HG03565 (cell line): ENCODE results near the gene GNA14.

Source experiments
- ATAC-seq: cut with Tn5 transposase; IDR thresholded peaks from one replicate; pipeline ENCODE4 v1.9.1; 2021; ENCODE audit warnings: mild to moderate bottlenecking, moderate library complexity; ENCODE audit not compliant: unreplicated experiment

The GNA14 gene

DNA sequence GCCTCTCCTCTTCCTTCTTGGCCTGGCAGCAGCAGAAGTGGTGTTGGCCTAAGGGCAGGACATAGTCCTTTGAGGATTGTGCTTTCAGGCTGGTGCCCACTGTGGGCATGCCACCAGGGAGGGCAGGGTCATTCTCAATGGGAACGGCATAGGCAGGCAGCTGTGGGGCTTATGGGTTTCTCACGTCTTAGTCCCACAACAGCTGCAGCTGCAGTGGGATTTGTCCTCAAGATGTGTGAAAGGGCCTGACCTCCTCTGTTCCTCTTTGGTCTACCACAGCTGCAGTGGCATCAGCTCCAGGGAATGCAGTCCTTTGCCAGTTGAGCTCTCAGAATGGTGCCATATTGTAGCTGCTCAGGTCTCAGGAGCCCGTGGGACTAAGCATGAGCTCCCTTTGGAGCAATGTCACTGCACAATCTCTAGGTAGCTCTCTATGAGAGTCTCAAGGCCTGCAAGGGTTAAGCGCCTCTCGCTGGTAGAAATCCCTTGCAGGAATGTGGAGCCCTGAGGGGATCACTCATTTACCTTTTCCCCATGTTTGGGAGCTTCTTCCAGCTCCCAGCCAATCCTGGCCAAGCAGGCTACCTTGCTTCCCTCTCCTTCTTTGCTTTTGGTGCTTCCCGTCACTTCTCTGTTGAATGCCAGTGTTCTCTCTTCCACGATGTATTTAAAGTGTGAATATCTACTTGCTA lies 104.8 kb downstream of the GNA14 start:
- ATAC-seq: no peak

GRCh38 chr9:77541600-77541999 lies 106.5 kb downstream of the GNA14 start:
- ATAC-seq: no peak

GRCh38 chr9:77541055-77541454 lies 107.1 kb downstream of the GNA14 start:
- ATAC-seq: no peak

DNA sequence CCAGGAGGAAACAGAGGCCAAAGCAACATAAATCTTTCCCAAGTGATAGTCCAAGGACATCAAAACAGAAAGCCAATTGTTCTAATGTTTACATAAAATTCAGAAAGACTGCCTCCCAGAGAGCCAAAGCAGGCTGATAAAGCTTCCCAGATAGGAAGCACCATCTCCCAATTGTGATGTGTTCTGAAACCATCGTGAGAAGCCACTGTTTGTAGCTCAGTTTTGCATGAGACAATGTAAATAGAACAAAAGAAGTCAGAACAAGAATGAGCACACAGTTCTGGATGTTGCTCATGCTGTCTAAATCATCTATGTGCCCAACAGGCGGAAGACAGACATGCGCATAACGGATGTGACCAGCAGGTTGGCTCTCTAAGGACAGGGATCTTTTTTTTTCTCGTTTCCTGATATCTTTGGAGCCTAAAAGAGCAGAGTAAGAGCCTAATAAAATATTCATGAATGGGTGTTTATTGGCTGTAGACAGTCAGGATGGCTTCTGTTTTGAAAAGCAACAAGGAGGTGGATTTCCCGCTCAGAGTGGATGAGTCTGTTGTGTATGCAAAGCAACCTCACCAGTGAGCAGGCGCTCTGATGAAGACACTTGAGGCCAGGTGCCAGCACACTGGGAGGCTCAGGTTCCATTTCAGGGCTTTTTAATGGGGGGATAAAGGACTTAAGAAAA lies 113.6 kb downstream of the GNA14 start:
- ATAC-seq: no peak

- ATAC-seq: no peak
Observed at GRCh38 chr9:77533671-77534070, 114.5 kb downstream of the GNA14 start.

- no peak for ATAC-seq
Observed at GRCh38 chr9:77532607-77533006, 115.5 kb downstream of the GNA14 start.

- no peak for ATAC-seq
Observed at GRCh38 chr9:77531400-77531799, 116.7 kb downstream of the GNA14 start.

DNA sequence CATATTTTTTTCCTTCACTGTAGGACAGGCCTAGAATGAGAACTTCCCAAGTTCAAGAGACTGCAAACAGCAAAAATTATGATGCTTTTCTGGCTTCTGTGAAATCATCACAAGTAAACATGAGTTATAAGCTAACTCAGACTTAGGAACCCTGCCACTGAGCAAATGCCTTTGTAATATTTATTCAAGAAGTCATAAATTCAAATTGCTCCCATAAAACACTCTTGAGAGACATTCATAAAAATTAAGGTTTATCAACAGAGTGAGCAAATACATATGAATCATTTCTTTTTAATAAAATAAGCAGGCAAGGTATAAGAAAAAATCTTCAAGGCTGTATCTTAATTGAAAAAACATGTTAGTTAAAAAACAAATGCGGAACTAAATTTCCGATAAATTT lies 124.2 kb downstream of the GNA14 start:
- ATAC-seq: no peak

DNA sequence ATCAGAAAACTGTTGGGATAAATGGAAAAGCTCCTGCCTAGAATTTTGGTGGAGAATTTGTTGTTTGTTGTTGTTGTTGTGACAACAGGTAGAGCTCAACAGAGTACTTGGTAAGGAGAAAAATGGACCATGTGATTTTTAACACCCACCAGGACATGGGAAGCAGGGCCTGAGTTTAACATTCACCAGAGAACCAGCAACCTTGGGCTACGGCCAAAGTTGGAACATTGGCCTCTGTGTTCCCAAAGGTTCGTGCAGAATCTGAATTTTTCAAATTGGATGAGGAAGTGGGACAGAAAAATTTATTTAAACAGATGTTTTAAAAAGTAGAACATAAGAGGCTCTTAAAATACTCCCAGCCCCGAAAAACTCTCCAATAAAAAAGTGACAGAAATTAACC lies 127.0 kb downstream of the GNA14 start:
- no peak for ATAC-seq

GRCh38 chr9:77518688-77519087 lies 129.4 kb downstream of the GNA14 start:
- ATAC-seq: no peak

DNA sequence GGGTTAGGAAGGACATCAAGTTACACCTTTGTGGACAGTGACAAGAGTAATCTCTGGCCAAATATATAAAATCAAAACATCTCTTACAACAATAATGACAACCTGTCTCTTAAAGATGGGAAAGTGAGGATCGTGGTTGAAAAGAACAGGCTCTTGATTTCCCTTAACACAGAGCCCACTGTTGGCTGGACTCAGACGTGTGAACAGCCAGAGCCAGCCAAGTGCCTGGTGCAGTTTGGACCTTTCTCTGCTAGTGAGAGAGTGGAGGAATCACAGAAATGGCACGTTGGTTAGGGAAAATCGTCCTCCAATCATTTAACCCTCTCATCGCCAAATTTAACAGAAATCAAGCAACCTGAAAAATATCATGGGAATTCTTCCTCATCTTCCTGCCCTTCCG lies 131.3 kb downstream of the GNA14 start:
- no peak for ATAC-seq

- ATAC-seq: no peak
Observed at GRCh38 chr9:77514886-77515711, 133.0 kb downstream of the GNA14 start.

- no peak for ATAC-seq
Observed at GRCh38 chr9:77513457-77513856, 134.7 kb downstream of the GNA14 start.

- no peak for ATAC-seq
Observed at GRCh38 chr9:77512876-77513275, 135.2 kb downstream of the GNA14 start.

DNA sequence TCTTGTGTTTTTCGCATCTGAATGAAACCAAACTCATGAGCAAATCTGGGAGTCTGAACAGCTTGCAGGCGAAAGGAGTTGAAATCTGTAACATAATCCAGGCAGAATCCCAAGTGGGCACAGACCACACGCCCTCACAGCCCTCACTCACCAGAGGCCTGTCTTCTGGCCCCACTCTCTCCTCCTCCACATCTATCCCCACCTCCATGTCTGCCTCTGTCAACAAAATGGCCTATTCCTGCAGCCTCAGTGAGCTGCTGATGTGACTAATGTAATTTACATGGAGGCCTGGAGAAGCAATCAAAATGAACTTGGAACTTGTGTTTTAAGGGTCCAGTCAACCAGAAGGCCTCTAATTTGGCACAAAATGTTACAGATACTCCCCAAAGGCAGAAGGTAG lies 136.6 kb downstream of the GNA14 start:
- no peak for ATAC-seq

GRCh38 chr9:77510666-77511065 lies 137.5 kb downstream of the GNA14 start:
- no peak for ATAC-seq

- ATAC-seq: no peak
Observed at GRCh38 chr9:77508396-77508795, 139.7 kb downstream of the GNA14 start.

GRCh38 chr9:77507212-77507961 lies 140.7 kb downstream of the GNA14 start:
- no peak for ATAC-seq

DNA sequence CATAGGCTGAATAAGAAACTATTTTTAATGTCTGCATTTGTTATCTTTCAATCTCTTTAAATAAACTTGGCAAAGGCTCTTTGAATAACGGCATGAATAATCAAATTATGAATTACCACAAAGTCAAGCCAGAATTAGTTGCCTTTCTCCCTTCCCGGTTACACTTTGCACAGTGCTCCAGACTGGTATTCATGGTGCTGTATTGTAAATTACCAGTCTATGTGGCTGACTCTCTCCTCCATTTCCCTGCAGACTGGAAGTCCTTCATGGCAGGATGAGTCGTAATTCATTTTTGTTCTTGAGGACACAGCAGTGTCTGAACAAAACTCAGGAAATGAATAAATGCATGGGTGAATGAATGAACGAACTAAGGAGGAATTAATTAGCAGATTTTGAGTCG lies 142.9 kb downstream of the GNA14 start:
- ATAC-seq: no peak

GRCh38 chr9:77502568-77502967 lies 145.6 kb downstream of the GNA14 start:
- no peak for ATAC-seq

GRCh38 chr9:77498891-77499290 lies 149.2 kb downstream of the GNA14 start:
- no peak for ATAC-seq
